HG03095 (cell line): Measurements from ENCODE around the gene ACP6.
"Not testable (repeated sequence)": the region's sequence is repeated elsewhere in the genome, so short reads cannot be mapped to it uniquely, and the experiment has no call there.

Experiments used
- ATAC-seq: cut with Tn5 transposase; IDR thresholded peaks from one replicate; pipeline ENCODE4 v1.9.1; 2021; ENCODE audit warnings: moderate library complexity; ENCODE audit not compliant: unreplicated experiment

Gene ACP6

GRCh38 chr1:147670319-147671001, at the start of gene ACP6:
ACP6 (minus strand) TSS chr1:147670524; CDS start chr1:147670048, 476 bp downstream.
- ATAC-seq = peak; percentile 94

GRCh38 chr1:147719711-147720225, 49.4 kb upstream of the ACP6 start:
- ATAC-seq = no peak

- no peak for ATAC-seq
Measured at GRCh38 chr1:147719029-147719698, 48.8 kb upstream of the ACP6 start.

GRCh38 chr1:147717706-147718097, 47.4 kb upstream of the ACP6 start:
- ATAC-seq = no peak

GRCh38 chr1:147717051-147717705, 46.9 kb upstream of the ACP6 start:
- no peak for ATAC-seq

GRCh38 chr1:147712605-147713004, 42.3 kb upstream of the ACP6 start:
- no peak for ATAC-seq

- no peak for ATAC-seq
Measured at GRCh38 chr1:147700042-147701006, 30.0 kb upstream of the ACP6 start.

GRCh38 chr1:147699686-147700041, 29.3 kb upstream of the ACP6 start:
- ATAC-seq = no peak

- ATAC-seq = no peak
Measured at GRCh38 chr1:147683163-147683763, 12.9 kb upstream of the ACP6 start.

- ATAC-seq = not testable (repeated sequence)
Measured at GRCh38 chr1:147680608-147681235, 10.4 kb upstream of the ACP6 start.

- ATAC-seq = not testable (repeated sequence)
Measured at GRCh38 chr1:147677681-147678080, 7.4 kb upstream of the ACP6 start.

GRCh38 chr1:147676311-147677085, 6.2 kb upstream of the ACP6 start:
- no peak for ATAC-seq

GRCh38 chr1:147673816-147674215, 3.5 kb upstream of the ACP6 start:
- no peak for ATAC-seq

- no peak for ATAC-seq
Measured at GRCh38 chr1:147673406-147673805, 3.1 kb upstream of the ACP6 start.

- peak; percentile 42 for ATAC-seq
Measured at GRCh38 chr1:147669469-147670318, 630 bp downstream of the ACP6 start.

- ATAC-seq = no peak
Measured at GRCh38 chr1:147665521-147665920, 4.8 kb downstream of the ACP6 start.

GRCh38 chr1:147664206-147664605, 6.1 kb downstream of the ACP6 start:
- no peak for ATAC-seq

GRCh38 chr1:147654511-147654910, 15.8 kb downstream of the ACP6 start:
- no peak for ATAC-seq
